Esophagus squamous epithelium (tissue), 5 donors: ENCODE measurements around the gene ELP4. TPM values are rescaled to one million over a fixed set of nuclear protein-coding genes. Genes with fewer than 3 reads are reported as not detected.
A peak's percentile ranks its signal among the peaks of the same experiment; 100 is the strongest.

Source experiments
- DNase-seq: peaks from one replicate; lab custom pipeline; 2025; lab: John Stamatoyannopoulos, UW
- H3K27ac ChIP-seq, 4 donors: fragments of 200-600 bp; sonication (generic); one replicate each; pipeline ENCODE4 v1.5.1; 2016 to 2019; ENCODE audit warnings: mild to moderate bottlenecking in 1 of 4
- H3K27me3 ChIP-seq, 4 donors: fragments of 200-600 bp; sonication (generic); 1 replicate in 3 of 4; 2 replicates in 1 of 4; pipeline versions ENCODE4 v1.5.1 to v1.6.0; 2017 to 2021; ENCODE audit warnings: antibody characterized with exemption in 1 of 4
- H3K36me3 ChIP-seq, 3 donors: fragments of 200-600 bp; sonication (generic); one replicate each; pipeline ENCODE4 v1.5.1; 2016 to 2019
- H3K4me1 ChIP-seq, 3 donors: fragments of 200-600 bp; sonication (generic); one replicate each; pipeline ENCODE4 v1.5.1; 2017 to 2019
- H3K4me3 ChIP-seq, 4 donors: fragments of 200-600 bp; sonication (generic); 1 replicate in 3 of 4; 2 replicates in 1 of 4; pipeline ENCODE4 v1.5.1; 2016 to 2019; ENCODE audit warnings: mild to moderate bottlenecking in 2 of 4, moderate library complexity in 1 of 4
- H3K9me3 ChIP-seq, 3 donors: fragments of 200-600 bp; sonication (generic); one replicate each; pipeline ENCODE4 v1.5.1; 2016 to 2019
- CTCF ChIP-seq, 6 experiments: fragments of 450-650 bp in 4 of 6; fragments of 200-600 bp in 2 of 6; sonication (generic) in 2 of 6; IDR thresholded peaks; one replicate each; pipeline ENCODE4 v1.5.1; 2016 to 2019; ENCODE audit warnings: antibody characterized with exemption in 6 of 6, mild to moderate bottlenecking in 4 of 6, moderate library complexity in 4 of 6
- POLR2A ChIP-seq, 4 donors: fragments of 450-650 bp; IDR thresholded peaks; one replicate each; pipeline ENCODE4 v1.6.1; 2017; ENCODE audit warnings: antibody characterized with exemption in 4 of 4, mild to moderate bottlenecking in 4 of 4, moderate library complexity in 3 of 4
- WGBS, 2 donors: methylation state at CpG; one replicate each; pipeline ENCODE4 v1.1.5; 2018; 5-methylcytosine and 5-hydroxymethylcytosine counted together
- intact Hi-C: fragments of 100-400 bp; cut with DNase I; formaldehyde crosslinking; loops from one replicate; pipeline ENCODE4 v1.15.0; 2022
- total RNA-seq, 4 donors: library from RNA; depleted of rRNA; stranded (reverse); fragments of >200 nt; gene quantifications; one replicate each; pipeline ENCODE4 v1.1.0, GENCODE V29; 2016
- donor health status: DM: yes; HTN: yes; CAD: no.

Gene ELP4
- total RNA-seq, 4 donors from 2014 or later, result 15.7 to 24.6 (median 23.9) TPM

- no peak overlapping the region for H3K27ac ChIP-seq
- intact Hi-C loops, result no loop called here
- peaks cover 54 to 94% (median 68%) of the 10 kb centered on the region in 3 donors for H3K4me1 ChIP-seq
- no peaks in the 10 kb centered on the region for H3K36me3 ChIP-seq
- DNase-seq, result no peak
- peak overlapping the region in 2 of 4 donors; percentile 20 to 50 for H3K4me3 ChIP-seq
- 4 to 7% methylated on average over 34 to 41 of the region's 57 CpGs for WGBS, 2 donors
- H3K27me3 ChIP-seq, result peaks cover 65 to 100% (median 91%) of the 10 kb centered on the region in 4 donors
- TF ChIP-seq POLR2A (IDR thresholded peaks at IDR 0.05) (no peak), CTCF (IDR thresholded peaks at IDR 0.05) (no peak)
- no peaks in the 10 kb centered on the region for H3K9me3 ChIP-seq
Measured at GRCh38 chr11:31815711-31816467, 306.3 kb downstream of the ELP4 start.

- peak overlapping the region in 3 of 4 donors; percentile 6 to 50 (median 28) for H3K4me3 ChIP-seq
- H3K4me1 ChIP-seq, result peaks cover 48 to 87% (median 61%) of the 10 kb centered on the region in 3 donors
- intact Hi-C loops, result no loop called here
- H3K36me3 ChIP-seq, result no peaks in the 10 kb centered on the region
- no peak for DNase-seq
- H3K27ac ChIP-seq, result no peak overlapping the region
- no peaks in the 10 kb centered on the region for H3K9me3 ChIP-seq
- H3K27me3 ChIP-seq, result peaks cover 60 to 100% (median 89%) of the 10 kb centered on the region in 4 donors
- no peak for TF ChIP-seq CTCF (IDR thresholded peaks at IDR 0.05)
- TF ChIP-seq POLR2A (IDR thresholded peaks at IDR 0.05), result no peak
- 7% methylated on average over 5 of the region's 40 CpGs; no CpG with 5 or more reads in 1 of the 2 donors for WGBS, 2 donors
Measured at GRCh38 chr11:31816468-31817053, 307.0 kb downstream of the ELP4 start.

DNA sequence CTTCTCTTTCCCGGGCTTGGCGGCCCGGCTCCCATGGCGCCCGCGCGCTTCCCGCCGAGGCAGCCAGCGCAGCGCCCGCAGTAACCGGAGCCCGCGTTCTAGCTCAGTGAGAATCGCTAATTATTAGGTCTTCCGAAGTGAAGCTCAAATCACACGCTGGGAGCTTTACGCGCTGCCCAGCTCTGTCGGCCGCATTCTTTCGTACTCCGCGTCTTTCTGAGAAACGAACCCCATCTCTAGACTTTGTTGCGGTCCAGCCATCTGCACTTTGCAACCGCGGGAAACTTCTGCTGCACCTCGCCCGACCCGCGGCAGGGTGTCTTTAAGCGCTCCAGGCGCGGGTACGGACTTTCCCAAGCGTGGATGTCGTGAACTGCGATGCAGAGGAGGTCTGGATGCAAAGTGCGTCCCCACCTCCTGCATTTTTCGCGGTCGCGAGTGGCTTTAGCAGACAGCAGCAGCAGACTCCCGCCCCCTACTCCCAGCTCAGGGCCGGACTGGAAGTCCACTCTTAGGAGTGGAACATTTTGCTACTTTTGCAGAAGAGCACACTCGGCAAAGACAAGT is 307.6 kb downstream of the ELP4 start:
- H3K4me3 ChIP-seq, result peak overlapping the region; percentile 3 to 50 (median 17)
- no peak for DNase-seq
- peaks cover 42 to 81% (median 56%) of the 10 kb centered on the region in 3 donors for H3K4me1 ChIP-seq
- 3 to 6% methylated on average over 12 to 28 of the region's 48 CpGs for WGBS, 2 donors
- H3K9me3 ChIP-seq, result no peaks in the 10 kb centered on the region
- intact Hi-C loops, result no loop called here
- TF ChIP-seq POLR2A (IDR thresholded peaks at IDR 0.05) (no peak), CTCF (IDR thresholded peaks at IDR 0.05) (no peak)
- no peak overlapping the region for H3K27ac ChIP-seq
- peaks cover 62 to 100% (median 89%) of the 10 kb centered on the region in 4 donors for H3K27me3 ChIP-seq
- H3K36me3 ChIP-seq, result no peaks in the 10 kb centered on the region

GRCh38 chr11:31817621-31818424 is 308.3 kb downstream of the ELP4 start:
- intact Hi-C loops, result no loop called here
- Histone ChIP-seq H3K4me1 (peaks cover 36 to 75% (median 49%) of the 10 kb centered on the region in 3 donors), H3K27me3 (peaks cover 57 to 100% (median 87%) of the 10 kb centered on the region in 4 donors), H3K36me3 (no peaks in the 10 kb centered on the region), H3K9me3 (no peaks in the 10 kb centered on the region), H3K4me3 (peak overlapping the region; percentile 3 to 50 (median 17)), H3K27ac (no peak overlapping the region)
- DNase-seq, result no peak
- TF ChIP-seq POLR2A (IDR thresholded peaks at IDR 0.05) (no peak), CTCF (IDR thresholded peaks at IDR 0.05) (no peak)
- WGBS, 2 donors, result 13% methylated on average over 3 of the region's 58 CpGs; no CpG with 5 or more reads in 1 of the 2 donors
